Measurements from ENCODE around the gene SLC6A7. TPM values are rescaled to one million over a fixed set of nuclear protein-coding genes. Genes with fewer than 3 reads are reported as not detected.

SLC6A7 gene
- total RNA-seq, 4 donors from 2014 or later = not detected

DNA sequence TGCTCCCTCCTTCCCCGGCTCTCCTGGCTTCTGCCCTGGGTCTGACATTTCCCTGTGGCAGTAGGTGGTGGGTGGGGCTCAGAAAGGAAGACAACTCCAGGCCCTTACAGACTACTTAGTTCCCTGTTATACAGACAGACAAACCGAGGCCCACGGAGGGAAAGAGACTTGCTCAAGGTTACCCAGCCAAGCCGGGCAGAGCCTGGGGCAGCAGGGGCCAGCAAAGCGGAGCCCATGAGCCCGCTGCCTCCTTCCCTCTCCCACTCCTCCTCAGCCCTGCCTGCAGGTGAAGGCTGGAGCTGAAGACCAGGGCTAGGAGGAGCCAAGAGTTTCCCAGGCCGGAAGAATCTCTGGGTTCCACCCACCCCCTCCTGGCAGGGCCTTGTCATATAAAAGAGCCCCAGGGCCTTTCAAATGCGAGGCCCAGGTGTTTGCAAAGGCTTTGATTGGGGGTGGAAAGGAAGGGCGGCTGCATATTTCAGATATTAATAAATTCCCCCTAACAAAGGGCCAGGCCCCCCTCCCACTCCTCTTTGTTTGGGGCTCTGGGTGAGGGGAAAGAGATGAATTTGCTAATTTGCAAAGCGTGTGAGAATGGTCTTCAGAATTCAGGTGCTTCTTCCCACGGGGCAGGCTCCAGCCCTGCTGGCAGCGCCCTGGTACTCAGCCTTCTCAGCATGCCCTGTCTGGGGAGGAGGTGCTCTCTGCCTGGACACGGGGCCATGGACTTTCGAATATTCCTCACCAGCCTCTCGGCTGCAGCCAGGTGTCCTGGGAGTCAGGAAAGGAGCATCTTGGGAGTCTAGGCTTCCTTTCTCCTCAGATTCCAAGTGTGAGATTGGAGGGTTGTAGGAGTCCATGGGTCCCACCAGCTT is 21.5 kb downstream of the SLC6A7 start:
- DNase-seq (ENCODE audit: low spot score in 2 of 2) = no peak
- no peak overlapping the region for H3K27ac ChIP-seq
- H3K36me3 ChIP-seq = no peaks in the 10 kb centered on the region
- no peak overlapping the region for H3K4me3 ChIP-seq
- H3K9me3 ChIP-seq = no peaks in the 10 kb centered on the region
- 70 to 86% methylated on average over 11 to 15 of the region's 15 CpGs for WGBS, 2 donors
- H3K27me3 ChIP-seq = no peaks in the 10 kb centered on the region
- TF ChIP-seq EP300 (IDR thresholded peaks at IDR 0.05) = no peak
- no peak for TF ChIP-seq POLR2A (IDR thresholded peaks at IDR 0.05)
- TF ChIP-seq, protein P1, sequence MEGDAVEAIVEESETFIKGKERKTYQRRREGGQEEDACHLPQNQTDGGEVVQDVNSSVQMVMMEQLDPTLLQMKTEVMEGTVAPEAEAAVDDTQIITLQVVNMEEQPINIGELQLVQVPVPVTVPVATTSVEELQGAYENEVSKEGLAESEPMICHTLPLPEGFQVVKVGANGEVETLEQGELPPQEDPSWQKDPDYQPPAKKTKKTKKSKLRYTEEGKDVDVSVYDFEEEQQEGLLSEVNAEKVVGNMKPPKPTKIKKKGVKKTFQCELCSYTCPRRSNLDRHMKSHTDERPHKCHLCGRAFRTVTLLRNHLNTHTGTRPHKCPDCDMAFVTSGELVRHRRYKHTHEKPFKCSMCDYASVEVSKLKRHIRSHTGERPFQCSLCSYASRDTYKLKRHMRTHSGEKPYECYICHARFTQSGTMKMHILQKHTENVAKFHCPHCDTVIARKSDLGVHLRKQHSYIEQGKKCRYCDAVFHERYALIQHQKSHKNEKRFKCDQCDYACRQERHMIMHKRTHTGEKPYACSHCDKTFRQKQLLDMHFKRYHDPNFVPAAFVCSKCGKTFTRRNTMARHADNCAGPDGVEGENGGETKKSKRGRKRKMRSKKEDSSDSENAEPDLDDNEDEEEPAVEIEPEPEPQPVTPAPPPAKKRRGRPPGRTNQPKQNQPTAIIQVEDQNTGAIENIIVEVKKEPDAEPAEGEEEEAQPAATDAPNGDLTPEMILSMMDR (IDR thresholded peaks at IDR 0.05) = no peak
- peaks cover 0 to 12% (median 2%) of the 10 kb centered on the region in 4 donors for H3K4me1 ChIP-seq

DNA sequence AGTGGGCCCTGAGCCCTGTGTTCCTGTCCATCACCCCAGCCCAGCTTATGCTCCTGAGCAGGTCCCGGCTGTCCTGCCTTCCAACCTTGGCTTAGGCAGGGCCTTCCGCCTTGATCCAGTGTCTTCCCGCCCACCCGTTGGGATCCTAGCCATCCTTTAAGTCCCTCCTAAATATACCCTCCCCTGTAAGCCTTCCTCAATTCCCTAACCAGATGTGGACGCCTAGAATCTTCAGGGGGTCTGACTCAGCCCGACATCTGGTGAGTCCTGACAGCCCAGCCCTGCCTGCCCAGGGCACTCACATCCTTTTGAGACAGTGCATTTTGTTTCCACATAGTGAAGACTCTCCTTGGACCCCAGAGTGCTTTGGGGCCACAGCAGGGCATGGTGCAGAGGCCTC is 23.7 kb downstream of the SLC6A7 start:
- no peak for TF ChIP-seq EP300 (IDR thresholded peaks at IDR 0.05)
- TF ChIP-seq, protein P1 (IDR thresholded peaks at IDR 0.05) = no peak
- no peak for TF ChIP-seq POLR2A (IDR thresholded peaks at IDR 0.05)
- 76 to 81% methylated on average over 6 of the region's 6 CpGs for WGBS, 2 donors

DNA sequence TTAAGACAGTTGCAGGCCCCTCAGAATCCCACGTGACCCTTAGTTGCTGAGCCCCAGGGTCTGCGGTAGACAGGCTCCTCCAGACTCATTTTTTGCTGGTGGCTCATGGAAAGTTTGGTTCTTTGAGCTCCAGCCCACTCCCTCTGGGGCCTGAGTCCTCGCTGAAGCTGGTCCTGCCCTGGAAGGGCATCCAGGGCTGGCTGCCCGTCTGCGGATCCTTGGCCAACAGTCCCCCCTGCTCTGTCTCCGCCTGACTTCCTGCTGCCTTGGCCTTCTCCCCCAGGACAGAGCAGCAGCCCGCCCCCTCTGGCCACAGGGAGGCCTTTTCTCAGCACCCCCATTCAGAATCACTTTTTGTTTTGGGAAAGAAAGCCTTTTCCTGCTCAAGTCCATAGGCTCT is 24.4 kb downstream of the SLC6A7 start:
- Histone ChIP-seq H3K4me3 (no peak overlapping the region), H3K9me3 (no peaks in the 10 kb centered on the region), H3K27me3 (no peaks in the 10 kb centered on the region), H3K4me1 (peaks cover 0 to 17% (median 4%) of the 10 kb centered on the region in 4 donors), H3K36me3 (no peaks in the 10 kb centered on the region), H3K27ac (peak overlapping the region in 2 of 4 donors; percentile 19 to 26)
- DNase-seq (ENCODE audit: low spot score in 2 of 2) = no peak
- TF ChIP-seq, protein P1 (IDR thresholded peaks at IDR 0.05) = no peak
- no peak for TF ChIP-seq POLR2A (IDR thresholded peaks at IDR 0.05)
- TF ChIP-seq EP300 (IDR thresholded peaks at IDR 0.05) = no peak
- 25 to 47% methylated on average over 6 to 7 of the region's 7 CpGs for WGBS, 2 donors

More for the DNA sequence above, 23.7 kb downstream of the SLC6A7 start:
- no peaks in the 10 kb centered on the region for H3K36me3 ChIP-seq
- no peaks in the 10 kb centered on the region for H3K27me3 ChIP-seq
- H3K27ac ChIP-seq = no peak overlapping the region
- H3K9me3 ChIP-seq = no peaks in the 10 kb centered on the region
- no peak for DNase-seq (ENCODE audit: low spot score in 2 of 2)
- H3K4me3 ChIP-seq = no peak overlapping the region
- H3K4me1 ChIP-seq = peaks cover 0 to 17% (median 4%) of the 10 kb centered on the region in 4 donors

DNA sequence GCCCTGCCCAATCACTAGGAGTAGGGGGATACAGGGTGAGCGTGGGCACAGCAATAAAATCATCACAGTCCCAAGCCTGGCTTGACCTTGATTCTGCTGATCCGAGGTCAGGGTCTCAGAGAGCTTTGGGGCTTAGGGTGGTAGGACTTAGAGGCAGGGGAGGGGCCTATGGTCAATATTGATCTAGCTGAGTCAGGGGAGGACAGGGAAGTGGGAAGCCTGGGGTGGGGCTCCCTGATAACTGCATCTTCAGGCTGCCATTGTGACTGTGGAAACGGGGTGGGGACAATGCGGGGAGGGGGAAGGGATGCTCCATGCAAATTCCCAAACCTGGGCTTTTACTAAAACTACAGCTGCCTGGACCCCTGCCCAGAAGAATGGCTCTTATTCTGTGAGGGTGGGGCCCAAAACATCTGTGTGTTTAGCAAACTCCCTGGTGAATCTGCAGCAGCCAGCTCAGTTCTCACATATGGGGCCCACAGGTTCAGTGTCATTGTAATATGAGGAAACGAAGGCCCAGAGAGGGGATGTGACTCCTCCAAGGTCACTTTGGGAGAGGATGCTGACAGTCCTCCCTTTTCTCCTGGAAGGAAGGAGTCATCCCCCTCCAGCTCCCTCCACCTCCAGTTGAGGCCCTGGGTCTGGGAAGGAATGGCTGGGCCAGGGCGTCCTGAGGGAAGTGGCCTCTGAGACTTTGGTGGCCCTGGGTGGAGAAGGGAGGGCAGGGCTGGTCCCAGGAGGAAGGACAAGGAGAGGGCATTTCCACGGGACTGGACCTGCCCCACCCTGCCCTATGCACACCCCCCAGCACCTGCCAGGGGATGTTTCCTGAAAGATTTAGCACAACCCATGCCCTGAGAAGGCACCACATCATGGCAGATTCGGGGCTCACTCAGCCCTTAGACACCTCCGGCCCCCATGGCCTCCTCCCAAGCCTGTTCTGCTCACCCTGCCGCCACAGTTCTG is 26.4 kb downstream of the SLC6A7 start:
- H3K4me1 ChIP-seq = peaks cover 0 to 17% (median 4%) of the 10 kb centered on the region in 4 donors
- TF ChIP-seq EP300 (IDR thresholded peaks at IDR 0.05) (no peak), POLR2A (IDR thresholded peaks at IDR 0.05) (no peak)
- TF ChIP-seq, protein P1 (IDR thresholded peaks at IDR 0.05) = no peak
- no peaks in the 10 kb centered on the region for H3K9me3 ChIP-seq
- H3K27ac ChIP-seq = no peak overlapping the region
- no peak for DNase-seq (ENCODE audit: low spot score in 2 of 2)
- no peaks in the 10 kb centered on the region for H3K27me3 ChIP-seq
- 80 to 81% methylated on average over 10 of the region's 10 CpGs for WGBS, 2 donors
- no peaks in the 10 kb centered on the region for H3K36me3 ChIP-seq
- no peak overlapping the region for H3K4me3 ChIP-seq

Measured in tibial nerve (tissue), 4 donors.